SK-N-SH treated with all-trans-retinoic acid at 6 μM for 48 hours (cell line): ENCODE data around the gene PPP1R36.

Source experiments
- ATAC-seq: fragments of 200-7000 bp; cut with Tn5 transposase; 3 replicates; pipeline ENCODE4 v1.9.1; 2020; ENCODE audit warnings: mild to moderate bottlenecking, moderate library complexity
- BACH2 ChIP-seq: fragments of 250-450 bp; sonication (Bioruptor Pico); IDR thresholded peaks from 2 replicates; pipeline ENCODE4 v1.9.0; 2021; ENCODE audit warnings: mild to moderate bottlenecking, borderline replicate concordance
- CREB5 ChIP-seq: fragments of 250-450 bp; sonication (Bioruptor Pico); IDR thresholded peaks from 2 replicates; pipeline ENCODE4 v1.5.1; 2020; ENCODE audit warnings: low read depth, mild to moderate bottlenecking, moderate library complexity
- CSDC2 ChIP-seq: fragments of 250-450 bp; sonication (Bioruptor Pico); IDR thresholded peaks from 2 replicates; pipeline ENCODE4 v1.5.0; 2020; ENCODE audit warnings: mild to moderate bottlenecking, moderate library complexity
- ESRRG ChIP-seq: fragments of 250-450 bp; sonication (Bioruptor Pico); IDR thresholded peaks from 2 replicates; pipeline ENCODE4 v1.6.1; 2021; ENCODE audit warnings: mild to moderate bottlenecking
- GLIS3 ChIP-seq: fragments of 250-450 bp; sonication (Bioruptor Pico); IDR thresholded peaks from 2 replicates; pipeline ENCODE4 v1.5.0; 2020; ENCODE audit warnings: mild to moderate bottlenecking, moderate library complexity
- ISL1 ChIP-seq: fragments of 250-450 bp; sonication (Bioruptor Pico); IDR thresholded peaks from 2 replicates; pipeline ENCODE4 v2.1.2; 2022; ENCODE audit warnings: mild to moderate bottlenecking, moderate library complexity
- OSR1 ChIP-seq: fragments of 250-450 bp; sonication (Bioruptor Pico); IDR thresholded peaks from 2 replicates; pipeline ENCODE4 v1.8.0; 2022; ENCODE audit warnings: moderate library complexity, mild to moderate bottlenecking, inconsistent platforms
- PATZ1 ChIP-seq: fragments of 250-450 bp; sonication (Bioruptor Pico); IDR thresholded peaks from 2 replicates; pipeline ENCODE4 v1.8.0; 2020; ENCODE audit warnings: mild to moderate bottlenecking, moderate library complexity, borderline replicate concordance
- POU6F1 ChIP-seq: fragments of 250-450 bp; sonication (Bioruptor Pico); IDR thresholded peaks from 2 replicates; pipeline ENCODE4 v1.8.0; 2021; ENCODE audit warnings: low read depth, mild to moderate bottlenecking, moderate library complexity, borderline replicate concordance
- PPARA ChIP-seq: fragments of 250-450 bp; sonication (Bioruptor Pico); IDR thresholded peaks from 2 replicates; pipeline ENCODE4 v1.5.0; 2020; ENCODE audit warnings: mild to moderate bottlenecking, borderline replicate concordance
- SNAI2 ChIP-seq: fragments of 250-450 bp; sonication (Bioruptor Pico); IDR thresholded peaks from 2 replicates; pipeline ENCODE4 v1.5.0; 2020; ENCODE audit warnings: mild to moderate bottlenecking, moderate library complexity
- TCF4 ChIP-seq: fragments of 250-450 bp; sonication (Bioruptor Pico); IDR thresholded peaks from 2 replicates; pipeline ENCODE4 v1.8.0; 2021; ENCODE audit warnings: mild to moderate bottlenecking, moderate library complexity, borderline replicate concordance
- TOX ChIP-seq: fragments of 250-450 bp; sonication (Bioruptor Pico); IDR thresholded peaks from 2 replicates; pipeline ENCODE4 v1.8.0; 2021; ENCODE audit warnings: mild to moderate bottlenecking, moderate library complexity, borderline replicate concordance
- TSHZ2 ChIP-seq: fragments of 250-450 bp; sonication (Bioruptor Pico); IDR thresholded peaks from 2 replicates; pipeline ENCODE4 v1.5.0; 2020; ENCODE audit warnings: mild to moderate bottlenecking, moderate library complexity
- ZC3H10 ChIP-seq: fragments of 250-450 bp; sonication (Bioruptor Pico); IDR thresholded peaks from 2 replicates; pipeline ENCODE4 v1.5.1; 2021; ENCODE audit warnings: mild to moderate bottlenecking, moderate library complexity
- ZFP3 ChIP-seq: fragments of 250-450 bp; sonication (Bioruptor Pico); IDR thresholded peaks from 2 replicates; pipeline ENCODE4 v1.5.0; 2020; ENCODE audit warnings: mild to moderate bottlenecking, moderate library complexity
- ZFP30 ChIP-seq: fragments of 450-650 bp; formaldehyde crosslinking; IDR thresholded peaks from 2 replicates; pipeline ENCODE4 v1.5.0; 2022; ENCODE audit warnings: mild to moderate bottlenecking, moderate library complexity
- ZNF565 ChIP-seq: fragments of 450-650 bp; formaldehyde crosslinking; conservative IDR thresholded peaks from 2 replicates; pipeline ENCODE4 v1.5.0; 2020; ENCODE audit warnings: low read depth, mild to moderate bottlenecking, moderate library complexity
- ZNF70 ChIP-seq: fragments of 450-650 bp; formaldehyde crosslinking; IDR thresholded peaks from 2 replicates; pipeline ENCODE4 v1.5.0; 2020; ENCODE audit warnings: mild to moderate bottlenecking, moderate library complexity

PPP1R36 gene

GRCh38 chr14:64522591-64523355 is 27.0 kb upstream of the PPP1R36 start:
- no peak for ATAC-seq
- TF ChIP-seq TOX (CRISPR knock-in tag) = no peak

- ATAC-seq = no peak; the same call in 2 of the 3 replicates
- TF ChIP-seq ISL1 (CRISPR knock-in tag) (peak; percentile 69), ZFP30 (CRISPR knock-in tag) (no peak)
Observed at GRCh38 chr14:64525354-64525753, 24.4 kb upstream of the PPP1R36 start.

- TF ChIP-seq ESRRG (no peak), TSHZ2 (CRISPR knock-in tag) (no peak), ZFP30 (CRISPR knock-in tag) (no peak), SNAI2 (CRISPR knock-in tag) (no peak), ZNF565 (no peak), PATZ1 (CRISPR knock-in tag) (no peak), ZC3H10 (CRISPR knock-in tag) (no peak), ZNF70 (CRISPR knock-in tag) (no peak), GLIS3 (no peak), CREB5 (CRISPR knock-in tag) (no peak), OSR1 (CRISPR knock-in tag) (no peak), ISL1 (CRISPR knock-in tag) (no peak), BACH2 (CRISPR knock-in tag) (no peak), CSDC2 (no peak), POU6F1 (CRISPR knock-in tag) (no peak), TOX (CRISPR knock-in tag) (no peak), TCF4 (no peak)
- ATAC-seq = no peak
Observed at GRCh38 chr14:64531567-64531966, 18.2 kb upstream of the PPP1R36 start.

GRCh38 chr14:64536488-64537245 is 13.1 kb upstream of the PPP1R36 start:
- ATAC-seq = no peak
- TF ChIP-seq ZC3H10 (CRISPR knock-in tag) (no peak), ZFP3 (CRISPR knock-in tag) (no peak), PPARA (CRISPR knock-in tag) (no peak), CREB5 (CRISPR knock-in tag) (no peak), ZNF70 (CRISPR knock-in tag) (no peak), GLIS3 (no peak), TCF4 (no peak), POU6F1 (CRISPR knock-in tag) (no peak), ISL1 (CRISPR knock-in tag) (no peak)
